ENCODE results near the gene PLEKHO2. TPM values are rescaled to one million over a fixed set of nuclear protein-coding genes. Genes with fewer than 3 reads are reported as not detected.
"Not testable (repeated sequence)": the region's sequence is repeated elsewhere in the genome, so short reads cannot be mapped to it uniquely, and the experiment has no call there.

PLEKHO2 gene
- 4.3 TPM for total RNA-seq

GRCh38 chr15:64841344-64842095 lies at the start of gene PLEKHO2:
TSS of gene PLEKHO2 (plus strand) at chr15:64841915. CDS start at chr15:64842017, 102 bp downstream.
- ATAC-seq, result peak; percentile 84
- DNase-seq (ENCODE audit: low spot score), result peak; percentile 86

- ATAC-seq (no peak), DNase-seq (ENCODE audit: low spot score) (no peak)
These were observed 49.4 kb upstream of the PLEKHO2 start for GRCh38 chr15:64792282-64792681.

GRCh38 chr15:64795299-64795698 lies 46.4 kb upstream of the PLEKHO2 start:
- DNase-seq (ENCODE audit: low spot score); ATAC-seq: not testable (repeated sequence)

- DNase-seq (ENCODE audit: low spot score); ATAC-seq: not testable (repeated sequence)
These were observed 45.8 kb upstream of the PLEKHO2 start for GRCh38 chr15:64795921-64796320.

- DNase-seq (ENCODE audit: low spot score); ATAC-seq: not testable (repeated sequence)
These were observed 42.8 kb upstream of the PLEKHO2 start for GRCh38 chr15:64798905-64799304.

GRCh38 chr15:64800476-64800875 lies 41.2 kb upstream of the PLEKHO2 start:
- DNase-seq (ENCODE audit: low spot score) (no peak), ATAC-seq (no peak)

GRCh38 chr15:64803526-64803925 lies 38.2 kb upstream of the PLEKHO2 start:
- ATAC-seq, result no peak
- no peak for DNase-seq (ENCODE audit: low spot score)

- DNase-seq (ENCODE audit: low spot score), result no peak
- no peak for ATAC-seq
These were observed 37.1 kb upstream of the PLEKHO2 start for GRCh38 chr15:64804619-64805018.

GRCh38 chr15:64806509-64806908 lies 35.2 kb upstream of the PLEKHO2 start:
- DNase-seq (ENCODE audit: low spot score) (no peak), ATAC-seq (no peak)

GRCh38 chr15:64807051-64807749 lies 34.5 kb upstream of the PLEKHO2 start:
- DNase-seq (ENCODE audit: low spot score), result no peak
- no peak for ATAC-seq

GRCh38 chr15:64807751-64808222 lies 33.9 kb upstream of the PLEKHO2 start:
- ATAC-seq, result no peak
- no peak for DNase-seq (ENCODE audit: low spot score)

GRCh38 chr15:64808785-64809453 lies 32.8 kb upstream of the PLEKHO2 start:
- ATAC-seq (no peak), DNase-seq (ENCODE audit: low spot score) (no peak)

GRCh38 chr15:64809649-64810496 lies 31.8 kb upstream of the PLEKHO2 start:
- DNase-seq (ENCODE audit: low spot score) (peak; percentile 83), ATAC-seq (peak; percentile 96)

GRCh38 chr15:64810497-64811326 lies 31.0 kb upstream of the PLEKHO2 start:
- DNase-seq (ENCODE audit: low spot score) (no peak), ATAC-seq (no peak)

- no peak for DNase-seq (ENCODE audit: low spot score)
These were observed 28.6 kb upstream of the PLEKHO2 start for GRCh38 chr15:64813075-64813474.

GRCh38 chr15:64814283-64814682 lies 27.4 kb upstream of the PLEKHO2 start:
- not testable (repeated sequence) for ATAC-seq; DNase-seq (ENCODE audit: low spot score)

More at GRCh38 chr15:64813075-64813474, 28.6 kb upstream of the PLEKHO2 start:
- ATAC-seq, result no peak

GRCh38 chr15:64814965-64815364 lies 26.8 kb upstream of the PLEKHO2 start:
- not testable (repeated sequence) for ATAC-seq; DNase-seq (ENCODE audit: low spot score)

GRCh38 chr15:64816452-64816851 lies 25.3 kb upstream of the PLEKHO2 start:
- ATAC-seq (peak; percentile 94), DNase-seq (ENCODE audit: low spot score) (peak; percentile 71)

- DNase-seq (ENCODE audit: low spot score) (no peak), ATAC-seq (peak; percentile 11)
These were observed 16.7 kb upstream of the PLEKHO2 start for GRCh38 chr15:64824929-64825430.
